Astrocyte of the cerebellum (primary cell): Measurements from ENCODE around the gene AOPEP.

Experiments
- DNase-seq: peaks from one replicate; pipeline ENCODE4 v3.0.0-alpha.2; 2011; ENCODE audit warnings: low read depth
- H3K4me3 ChIP-seq: 2 replicates; pipeline ENCODE4 v1.5.1; 2011; ENCODE audit warnings: mild to moderate bottlenecking, low read depth, low read length, moderate library complexity
- in situ Hi-C: cut with HindIII; loops from 2 replicates; pipeline ENCODE4 v1.10.0; 2017; ENCODE audit warnings: low sequenced_read_pairs
- TF ChIP-seq, protein P1 (sequence below): IDR thresholded peaks from 2 replicates; pipeline ENCODE4 v1.5.1; 2012; ENCODE audit warnings: low read length, low read depth, moderate library complexity, mild to moderate bottlenecking; ENCODE audit errors: missing control alignments

Gene AOPEP

DNA sequence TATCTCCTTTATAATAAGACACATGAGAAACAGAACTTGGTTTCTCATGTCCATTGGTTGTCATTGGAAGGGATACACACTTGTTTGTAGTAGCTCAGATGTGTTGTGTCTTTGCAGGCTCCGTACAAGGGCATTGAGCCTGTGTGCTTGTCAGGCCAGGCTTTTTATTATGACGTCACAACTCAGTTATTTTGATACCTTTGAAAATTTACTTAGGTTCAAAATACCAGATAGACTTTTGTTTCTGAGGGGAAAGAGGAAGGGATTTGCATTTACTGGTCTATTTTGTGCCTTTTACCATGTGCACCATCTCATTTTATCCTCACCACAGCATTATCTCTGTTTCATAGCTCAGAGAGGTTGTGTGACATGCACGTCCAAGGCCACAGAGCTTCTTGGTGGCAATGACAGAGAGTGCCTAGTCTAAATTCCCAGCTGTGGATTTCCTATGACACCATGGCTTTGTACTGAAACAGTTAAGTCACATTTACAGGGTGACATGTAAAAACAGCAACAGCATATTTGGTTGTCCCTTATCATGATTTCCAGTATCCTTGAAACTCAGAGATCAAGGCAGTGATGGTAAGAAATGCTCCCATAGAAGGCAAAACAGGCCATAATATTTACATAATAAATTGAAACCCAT lies 268.7 kb downstream of the AOPEP start:
- H3K4me3 ChIP-seq = no peak overlapping the region
- DNase-seq = no peak
- in situ Hi-C loops = no loop called here
- TF ChIP-seq, protein P1, sequence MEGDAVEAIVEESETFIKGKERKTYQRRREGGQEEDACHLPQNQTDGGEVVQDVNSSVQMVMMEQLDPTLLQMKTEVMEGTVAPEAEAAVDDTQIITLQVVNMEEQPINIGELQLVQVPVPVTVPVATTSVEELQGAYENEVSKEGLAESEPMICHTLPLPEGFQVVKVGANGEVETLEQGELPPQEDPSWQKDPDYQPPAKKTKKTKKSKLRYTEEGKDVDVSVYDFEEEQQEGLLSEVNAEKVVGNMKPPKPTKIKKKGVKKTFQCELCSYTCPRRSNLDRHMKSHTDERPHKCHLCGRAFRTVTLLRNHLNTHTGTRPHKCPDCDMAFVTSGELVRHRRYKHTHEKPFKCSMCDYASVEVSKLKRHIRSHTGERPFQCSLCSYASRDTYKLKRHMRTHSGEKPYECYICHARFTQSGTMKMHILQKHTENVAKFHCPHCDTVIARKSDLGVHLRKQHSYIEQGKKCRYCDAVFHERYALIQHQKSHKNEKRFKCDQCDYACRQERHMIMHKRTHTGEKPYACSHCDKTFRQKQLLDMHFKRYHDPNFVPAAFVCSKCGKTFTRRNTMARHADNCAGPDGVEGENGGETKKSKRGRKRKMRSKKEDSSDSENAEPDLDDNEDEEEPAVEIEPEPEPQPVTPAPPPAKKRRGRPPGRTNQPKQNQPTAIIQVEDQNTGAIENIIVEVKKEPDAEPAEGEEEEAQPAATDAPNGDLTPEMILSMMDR = no peak

DNA sequence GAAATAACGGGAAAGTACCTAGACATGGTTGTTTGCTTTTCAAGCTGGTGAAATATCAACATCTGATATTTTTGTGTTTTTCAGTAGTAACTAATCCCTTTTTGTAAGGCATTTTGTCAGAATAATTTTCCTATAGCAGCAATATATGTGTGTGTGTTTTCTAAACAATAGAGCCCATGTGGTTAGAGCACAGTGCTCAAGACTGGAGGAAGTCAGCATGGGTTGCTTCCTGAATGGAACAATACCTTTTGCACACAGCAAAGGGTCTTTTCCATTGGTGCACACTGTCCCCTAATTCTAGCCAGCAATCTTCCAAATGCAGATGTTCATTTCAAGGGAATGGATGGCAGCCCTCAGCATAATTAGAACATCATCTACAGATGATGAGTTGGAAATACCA lies 270.1 kb downstream of the AOPEP start:
- no peak for DNase-seq

DNA sequence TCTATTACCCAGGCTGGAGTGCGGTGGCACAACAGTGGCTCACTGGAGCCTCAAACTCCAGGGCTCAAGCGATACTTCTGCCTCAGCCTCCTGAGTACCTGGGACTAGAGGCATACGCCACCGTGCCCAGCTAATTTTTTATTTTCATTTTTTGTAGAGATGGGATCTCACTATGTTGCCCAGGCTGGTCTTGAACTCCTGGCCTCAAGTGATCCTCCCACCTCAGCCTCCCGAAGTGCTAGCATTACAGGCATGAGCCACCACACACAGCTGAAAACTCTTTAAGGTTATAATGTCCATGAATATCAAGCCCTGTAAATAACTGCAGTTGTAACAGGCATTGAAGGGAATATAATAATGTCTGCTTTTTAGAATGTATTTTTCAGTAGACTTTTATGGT lies 271.2 kb downstream of the AOPEP start:
- H3K4me3 ChIP-seq = no peak overlapping the region
- in situ Hi-C loops = no loop called here
- DNase-seq = no peak
- TF ChIP-seq, protein P1 = no peak

More for the DNA sequence above, 270.1 kb downstream of the AOPEP start:
- TF ChIP-seq, protein P1 = no peak
- no peak overlapping the region for H3K4me3 ChIP-seq
- in situ Hi-C loops = no loop called here

DNA sequence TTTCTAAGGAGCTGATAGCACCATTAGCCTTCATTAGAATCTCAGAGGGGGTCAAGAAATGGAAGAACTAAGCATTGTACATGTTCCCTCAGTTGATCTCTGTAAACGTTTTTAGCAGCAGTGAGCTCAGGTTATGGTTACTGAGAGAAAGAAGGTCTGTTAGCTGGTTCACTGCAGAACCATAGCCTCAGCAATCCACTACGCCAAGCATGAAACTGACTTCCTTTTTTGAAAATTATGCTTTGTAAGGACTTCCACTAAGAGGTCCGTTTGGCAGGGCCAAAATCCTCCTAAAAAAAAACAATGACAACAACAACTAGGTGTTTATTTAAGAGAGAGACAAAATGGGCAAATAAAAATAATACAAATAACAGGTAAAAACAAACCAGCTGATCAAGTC lies 273.3 kb downstream of the AOPEP start:
- TF ChIP-seq, protein P1 = no peak
- in situ Hi-C loops = no loop called here
- H3K4me3 ChIP-seq = no peak overlapping the region
- DNase-seq = no peak

DNA sequence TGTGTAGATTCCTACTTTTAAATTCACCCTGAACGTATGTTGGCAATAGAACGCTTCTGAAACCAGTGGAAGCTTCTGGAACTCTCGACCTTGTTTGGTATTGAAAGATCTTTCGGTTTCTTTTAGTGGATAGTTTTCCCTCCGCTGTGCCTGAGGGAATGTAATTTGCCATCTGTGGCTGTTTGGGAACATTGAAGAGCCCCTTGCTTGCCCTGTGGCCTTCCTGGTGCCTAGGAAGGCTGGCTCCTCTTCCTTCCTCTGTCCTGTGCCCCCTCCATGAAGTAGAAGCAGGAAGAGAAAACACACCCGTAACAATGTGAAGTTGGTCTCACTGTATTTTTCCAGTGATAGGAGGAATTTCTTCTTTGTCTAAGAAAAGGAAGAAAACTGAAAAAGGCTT lies 274.3 kb downstream of the AOPEP start:
- no peak overlapping the region for H3K4me3 ChIP-seq
- TF ChIP-seq, protein P1 = no peak
- no peak for DNase-seq
- in situ Hi-C loops = no loop called here

DNA sequence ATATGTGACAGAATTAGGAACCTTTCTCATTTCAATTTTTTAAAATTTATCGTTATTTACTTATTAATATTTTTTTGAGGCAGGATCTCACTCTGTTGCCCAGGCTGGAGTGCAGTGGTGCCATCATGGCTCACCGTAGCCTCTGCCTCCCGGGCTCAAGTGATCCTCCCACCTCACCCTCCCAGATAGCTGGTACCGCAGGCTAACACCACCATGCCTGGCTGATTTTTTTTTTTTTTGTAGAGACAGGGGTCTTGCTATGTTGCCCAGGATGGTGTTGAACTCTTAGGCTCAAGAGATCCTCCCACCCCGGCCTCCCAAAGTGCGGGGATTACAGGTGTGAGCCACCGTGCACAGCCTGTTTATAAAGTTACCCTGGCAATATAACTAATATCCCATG lies 275.2 kb downstream of the AOPEP start:
- no peak for DNase-seq
- TF ChIP-seq, protein P1 = no peak
- in situ Hi-C loops = no loop called here
- H3K4me3 ChIP-seq = no peak overlapping the region
